Esophagus mucosa (tissue), 1 donor: ENCODE data around the gene PHF19. TPM values are rescaled to one million over a fixed set of nuclear protein-coding genes. Genes with fewer than 3 reads are reported as not detected.

Experiments used
- ATAC-seq: fragments of 200-7000 bp; cut with Tn5 transposase; one replicate; pipeline ENCODE4 v1.9.1; 2020
- total RNA-seq: library from RNA; stranded (reverse); gene quantifications from one replicate; pipeline ENCODE4 v1.2.4, GENCODE V29; 2023
- donor health status: DM: yes; HTN: yes; CAD: no.

Gene PHF19
- 25.3 TPM for total RNA-seq

- peak; percentile 24 for ATAC-seq
These were observed at the start of gene PHF19 for GRCh38 chr9:120876842-120877240. Gene PHF19, minus strand, starts transcription at chr9:120877188. Its CDS starts 2,447 bp downstream, at chr9:120874741.

- no peak for ATAC-seq
These were observed 49.5 kb upstream of the PHF19 start, which contains the start of gene TRAF1 for GRCh38 chr9:120926397-120926928. Gene TRAF1, minus strand, starts transcription at chr9:120926796. Its CDS starts 721 bp downstream, at chr9:120926075.

GRCh38 chr9:120925535-120926396, 48.8 kb upstream of the PHF19 start:
- ATAC-seq: no peak

- no peak for ATAC-seq
These were observed 47.9 kb upstream of the PHF19 start for GRCh38 chr9:120924698-120925534.

- no peak for ATAC-seq
These were observed 46.8 kb upstream of the PHF19 start for GRCh38 chr9:120923620-120924328.

- no peak for ATAC-seq
These were observed 45.6 kb upstream of the PHF19 start for GRCh38 chr9:120922404-120923195.

GRCh38 chr9:120921661-120922181, 44.7 kb upstream of the PHF19 start:
- ATAC-seq: no peak

GRCh38 chr9:120920806-120921178, 43.8 kb upstream of the PHF19 start:
- no peak for ATAC-seq

- no peak for ATAC-seq
These were observed 43.1 kb upstream of the PHF19 start for GRCh38 chr9:120919843-120920805.

GRCh38 chr9:120918931-120919842, 42.2 kb upstream of the PHF19 start:
- peak; percentile 34 for ATAC-seq

GRCh38 chr9:120917929-120918762, 41.2 kb upstream of the PHF19 start:
- ATAC-seq: no peak

GRCh38 chr9:120916991-120917880, 40.2 kb upstream of the PHF19 start:
- no peak for ATAC-seq

GRCh38 chr9:120916588-120916987, 39.6 kb upstream of the PHF19 start:
- no peak for ATAC-seq

- ATAC-seq: no peak
These were observed 39.0 kb upstream of the PHF19 start for GRCh38 chr9:120915854-120916470.

GRCh38 chr9:120914953-120915352, 38.0 kb upstream of the PHF19 start:
- ATAC-seq: no peak

GRCh38 chr9:120914396-120914795, 37.4 kb upstream of the PHF19 start:
- ATAC-seq: no peak
